Measurements from ENCODE around the gene ATP11C.
"Not testable (repeated sequence)": the region's sequence is repeated elsewhere in the genome, so short reads cannot be mapped to it uniquely, and the experiment has no call there.

Gene ATP11C

DNA sequence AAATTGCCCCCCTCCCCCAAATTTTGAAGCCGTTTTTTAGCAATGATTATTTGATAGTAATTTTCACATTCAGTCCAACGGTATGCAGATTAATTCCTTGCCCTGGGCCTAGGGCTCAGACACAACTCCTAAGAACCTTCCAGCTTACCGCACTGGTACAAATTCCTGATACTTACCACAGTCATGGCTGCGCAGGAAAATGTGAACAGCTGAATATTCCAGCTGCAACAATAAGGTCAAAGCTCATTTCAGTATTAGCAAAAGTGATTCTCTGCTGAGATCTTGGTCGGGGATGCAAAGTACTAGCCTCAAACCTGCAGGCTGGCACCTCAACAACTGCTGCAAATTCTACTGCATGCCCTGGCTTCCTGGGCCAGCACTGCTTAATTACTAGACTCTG is 3.0 kb downstream of the ATP11C start:
- no peak for DNase-seq (ENCODE audit: low read depth, low spot score)
- H3K27ac ChIP-seq = no peak overlapping the region

DNA sequence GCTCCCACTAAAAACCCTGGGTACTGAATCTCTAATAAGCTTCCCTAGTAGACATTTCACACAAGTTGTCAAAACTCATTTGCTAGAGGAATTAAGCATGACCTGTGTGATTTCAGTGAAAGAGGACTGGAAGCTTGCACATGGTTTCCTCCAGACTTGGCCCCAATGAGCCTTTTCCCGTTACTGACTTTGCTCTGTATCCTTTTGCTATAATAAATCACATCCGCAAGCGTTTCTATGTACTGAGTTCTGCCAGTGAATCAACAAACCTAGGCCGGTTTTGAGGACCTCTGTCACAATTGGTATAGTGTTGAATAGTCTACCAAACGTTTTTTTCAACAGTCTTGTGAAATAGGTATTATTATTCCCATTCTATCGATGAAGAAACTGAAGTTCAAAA is 8.2 kb downstream of the ATP11C start:
- no peak for DNase-seq (ENCODE audit: low read depth, low spot score)
- H3K27ac ChIP-seq = no peak overlapping the region

DNA sequence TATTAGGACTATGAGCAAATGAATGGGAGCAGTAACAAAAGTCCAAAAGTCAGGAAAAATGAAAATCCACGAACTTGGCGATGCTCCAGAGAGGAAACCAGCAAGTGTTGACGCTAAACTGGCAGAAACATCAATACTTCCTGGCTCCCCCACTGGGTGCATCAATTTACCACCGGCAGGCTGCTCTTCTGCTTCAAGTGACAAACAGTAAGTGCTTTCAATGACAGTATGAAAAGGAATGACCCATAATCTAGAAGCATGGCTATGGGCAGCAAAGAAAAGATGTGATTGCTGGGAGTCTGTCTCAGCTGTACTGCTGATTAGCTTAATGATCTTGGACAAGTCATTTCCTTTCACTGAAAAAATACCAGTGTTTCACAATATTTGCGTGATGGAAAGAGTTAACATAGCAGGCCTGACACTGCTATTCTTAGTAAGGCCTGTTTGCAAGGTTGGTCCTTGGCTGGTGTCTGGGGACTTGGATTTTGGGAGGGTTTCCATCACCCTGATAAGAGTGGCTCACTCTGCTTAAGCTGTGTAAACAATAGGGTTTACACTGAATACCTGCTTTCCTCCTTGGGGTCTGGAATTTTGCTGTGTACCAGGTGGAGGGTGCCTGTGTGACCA is 8.7 kb downstream of the ATP11C start:
- no peak for DNase-seq (ENCODE audit: low read depth, low spot score)
- no peak overlapping the region for H3K27ac ChIP-seq

DNA sequence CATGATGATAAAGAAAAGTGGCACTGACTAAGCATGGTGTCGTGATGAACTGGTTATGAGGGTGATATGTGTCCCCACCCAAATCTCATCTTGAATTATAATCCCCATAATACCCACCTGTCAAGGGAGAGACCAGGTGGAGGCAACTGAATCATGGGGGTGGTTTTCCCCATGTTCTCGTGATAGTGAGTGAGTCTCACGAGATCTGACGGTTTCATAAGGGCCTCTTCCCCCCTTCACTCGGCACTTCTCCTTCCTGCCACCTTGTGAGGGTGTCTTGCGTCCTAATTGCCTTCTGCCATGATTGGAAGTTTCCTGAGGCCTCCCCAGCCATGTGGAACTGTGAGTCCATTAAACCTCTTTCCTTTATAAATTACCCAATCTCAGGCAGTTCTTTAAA is 11.7 kb downstream of the ATP11C start:
- DNase-seq (ENCODE audit: low read depth, low spot score); H3K27ac ChIP-seq: not testable (repeated sequence)

DNA sequence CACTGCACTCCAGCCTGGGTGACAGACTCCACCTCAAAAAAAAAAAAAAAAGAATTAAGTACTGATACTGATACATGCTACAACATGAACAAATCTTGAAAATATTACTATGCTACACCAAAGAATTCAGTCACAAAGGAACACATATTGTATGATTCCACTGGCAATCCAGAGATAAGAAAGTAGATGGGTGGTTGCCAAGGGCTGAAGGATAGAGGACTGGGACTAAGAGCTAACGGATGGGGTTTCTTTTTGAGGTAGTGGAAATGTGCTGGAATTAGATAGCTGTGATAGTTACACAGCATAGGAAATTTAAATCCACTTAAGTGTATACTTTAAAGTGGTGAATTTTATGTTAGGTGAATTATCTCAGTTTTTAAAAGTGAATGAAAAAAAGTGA is 12.5 kb downstream of the ATP11C start:
- H3K27ac ChIP-seq = no peak overlapping the region
- no peak for DNase-seq (ENCODE audit: low read depth, low spot score)

DNA sequence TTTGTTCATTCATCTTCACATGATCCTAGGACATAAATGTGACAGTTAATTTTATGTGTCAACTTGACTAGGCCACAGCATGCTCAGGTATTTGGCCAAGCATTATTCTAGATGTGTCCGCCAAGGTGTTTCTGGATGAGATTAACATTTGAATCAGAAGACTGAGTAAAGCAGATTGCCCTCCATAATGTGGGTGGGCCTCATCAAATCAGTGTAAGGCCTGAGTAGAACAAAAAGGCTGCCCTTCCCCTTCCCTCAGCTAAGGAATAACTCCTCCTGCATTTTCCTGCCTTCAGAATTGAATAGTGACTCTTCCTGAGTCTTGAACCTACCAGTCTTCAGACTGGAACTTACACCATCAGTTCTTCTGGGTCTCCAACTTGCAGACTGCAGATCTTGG is 18.4 kb downstream of the ATP11C start:
- no peak for DNase-seq (ENCODE audit: low read depth, low spot score)
- no peak overlapping the region for H3K27ac ChIP-seq

DNA sequence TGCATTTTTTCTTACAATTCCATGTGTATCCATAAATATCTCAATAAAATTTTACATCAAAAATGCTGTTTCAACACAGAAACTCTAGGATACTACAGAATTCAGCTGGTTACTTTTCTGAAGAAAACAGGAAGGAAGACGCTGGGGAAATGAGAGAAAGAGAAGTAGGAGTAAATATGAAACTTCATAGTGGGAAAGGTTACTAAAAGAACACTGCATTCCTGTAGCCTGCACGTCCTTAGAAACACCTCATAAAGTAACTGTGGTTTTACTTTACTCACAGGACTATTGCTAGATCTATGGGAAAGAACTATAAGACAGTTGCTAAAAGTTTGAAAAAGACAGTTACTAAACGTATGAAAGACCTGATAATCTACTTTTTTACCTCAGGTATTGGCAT is 23.1 kb downstream of the ATP11C start:
- no peak for DNase-seq (ENCODE audit: low read depth, low spot score)
- no peak overlapping the region for H3K27ac ChIP-seq

DNA sequence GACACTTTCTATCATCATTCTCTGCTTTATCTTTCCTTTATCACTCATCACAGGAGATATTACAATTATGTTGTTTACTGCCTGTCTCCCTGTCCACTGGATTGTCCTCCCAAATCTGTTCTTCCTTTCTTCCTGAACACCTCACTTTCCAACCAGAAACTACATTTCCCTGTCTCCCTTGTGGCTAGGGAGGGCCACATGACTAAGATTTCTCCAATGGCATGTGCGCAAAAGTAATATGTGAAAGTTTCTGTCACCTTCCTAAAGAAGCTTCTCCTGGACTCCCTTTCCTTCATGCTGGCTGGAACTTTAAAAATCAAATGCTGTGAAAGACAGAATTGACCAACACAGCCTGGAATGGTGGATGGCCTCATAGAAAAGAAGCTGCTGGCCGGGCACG is 25.8 kb downstream of the ATP11C start:
- no peak overlapping the region for H3K27ac ChIP-seq
- DNase-seq (ENCODE audit: low read depth, low spot score) = no peak

DNA sequence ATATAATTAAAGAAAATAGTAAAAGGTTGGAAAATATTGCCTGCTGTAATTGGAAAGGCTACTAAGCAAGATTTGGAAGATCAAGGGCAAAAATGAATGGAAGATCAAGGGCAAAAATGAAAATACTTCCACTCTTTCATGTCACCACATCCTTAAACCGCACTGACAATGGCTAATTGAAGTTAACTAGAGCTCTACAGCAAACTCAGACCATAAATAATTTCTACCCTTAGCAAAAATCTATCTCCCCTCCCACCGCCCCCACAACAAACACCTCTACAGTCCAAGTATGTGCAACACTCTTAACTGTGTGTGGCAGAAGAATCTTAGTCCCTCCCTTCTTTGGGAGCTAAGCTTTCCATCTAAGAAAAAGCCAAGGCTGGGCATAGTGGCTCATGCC is 27.1 kb downstream of the ATP11C start:
- DNase-seq (ENCODE audit: low read depth, low spot score) = no peak
- H3K27ac ChIP-seq = no peak overlapping the region

DNA sequence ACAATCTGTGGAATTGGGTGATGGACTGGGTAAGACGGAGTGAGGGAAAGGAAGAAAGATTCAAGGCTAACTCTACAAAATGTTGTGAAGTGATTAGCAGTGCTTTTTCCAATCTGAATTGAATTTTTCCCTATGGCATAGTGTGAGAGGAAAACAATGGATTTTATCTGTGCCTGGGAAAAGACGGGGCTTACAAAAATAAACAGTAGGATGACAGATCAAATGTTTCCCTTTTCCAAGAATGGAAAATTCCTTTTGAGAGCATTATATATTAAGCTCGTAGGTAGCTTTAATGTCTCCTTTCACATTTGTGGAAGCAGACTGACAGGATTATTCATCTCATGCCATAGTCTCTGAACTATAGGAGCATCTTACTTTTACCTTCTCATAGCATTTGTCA is 27.8 kb downstream of the ATP11C start:
- H3K27ac ChIP-seq = no peak overlapping the region
- DNase-seq (ENCODE audit: low read depth, low spot score) = no peak

DNA sequence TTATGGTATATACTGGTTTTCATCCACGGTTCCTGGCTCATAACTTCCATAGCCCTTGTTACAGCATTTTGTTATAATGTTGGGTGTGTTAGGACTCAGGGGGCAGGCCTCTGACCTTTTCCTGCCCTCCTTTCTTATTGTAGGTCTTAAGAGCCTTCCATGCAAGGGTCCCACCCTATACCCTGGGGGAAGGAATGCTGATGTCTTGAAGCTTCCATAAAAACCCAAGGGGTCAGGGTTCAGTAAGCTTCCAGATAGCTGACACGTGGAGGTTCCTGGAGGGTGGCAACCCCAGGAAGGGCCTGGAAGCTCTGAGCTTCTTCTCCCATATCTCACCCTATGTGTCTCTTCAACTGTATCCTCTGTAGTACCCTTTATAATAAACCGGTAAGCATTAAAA is 29.6 kb downstream of the ATP11C start:
- no peak for DNase-seq (ENCODE audit: low read depth, low spot score)
- H3K27ac ChIP-seq = no peak overlapping the region

DNA sequence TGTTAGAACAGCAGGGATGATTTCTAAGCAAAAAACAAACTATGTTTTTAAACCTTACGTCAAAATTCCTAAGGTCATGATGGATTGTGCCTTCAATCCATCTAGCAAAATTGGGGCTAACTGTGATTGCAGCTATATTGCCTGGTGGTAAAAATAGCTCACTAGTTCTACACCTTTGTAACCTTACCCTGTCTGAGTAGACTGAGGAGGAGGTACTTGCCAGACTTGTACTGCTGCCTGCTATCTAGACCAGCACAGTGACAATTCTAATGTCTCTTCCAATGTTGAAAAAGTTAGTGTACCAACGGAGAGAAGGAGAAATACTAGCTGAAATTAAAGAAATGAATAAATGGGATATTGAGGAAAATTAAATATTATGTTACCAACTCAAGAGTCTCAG is 30.3 kb downstream of the ATP11C start:
- no peak overlapping the region for H3K27ac ChIP-seq
- no peak for DNase-seq (ENCODE audit: low read depth, low spot score)

DNA sequence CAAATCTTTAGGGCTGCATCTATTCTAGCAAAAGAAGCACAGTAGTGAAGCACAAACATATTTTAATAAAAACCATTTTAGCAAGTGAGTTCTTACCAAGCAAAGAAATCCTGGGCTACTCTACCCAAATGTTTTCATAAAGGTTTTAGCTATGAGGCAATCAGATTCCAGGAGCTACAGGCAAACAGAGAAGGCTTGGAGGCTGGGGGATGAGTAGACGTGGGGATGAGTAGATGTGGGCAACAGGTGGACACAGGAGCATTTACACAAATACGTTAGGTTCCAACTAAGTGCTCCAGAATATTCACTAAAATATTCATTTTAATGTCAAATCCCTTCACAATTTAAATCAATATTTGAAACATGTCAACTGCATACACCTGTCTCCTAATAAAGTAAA is 34.5 kb downstream of the ATP11C start:
- H3K27ac ChIP-seq = no peak overlapping the region
- DNase-seq (ENCODE audit: low read depth, low spot score) = no peak

DNA sequence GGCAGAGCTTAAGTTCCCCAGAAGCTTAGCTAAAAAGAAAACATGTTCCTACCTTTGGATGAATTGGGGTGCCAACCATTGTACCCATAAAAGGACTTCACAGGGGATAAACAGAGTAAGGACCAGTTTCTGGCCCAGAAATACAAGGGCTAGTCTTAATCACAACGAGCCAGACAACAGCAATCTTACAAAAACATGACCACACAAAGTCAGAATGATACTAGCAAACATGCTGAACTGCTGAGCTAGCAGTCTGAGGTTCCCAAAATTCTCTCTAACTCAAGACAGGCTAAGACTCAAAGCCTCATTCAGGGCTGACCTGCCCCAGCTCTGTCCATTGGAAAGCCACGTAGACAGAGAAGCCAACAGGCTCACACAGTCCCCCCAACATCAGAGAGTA is 40.3 kb downstream of the ATP11C start:
- H3K27ac ChIP-seq = no peak overlapping the region
- no peak for DNase-seq (ENCODE audit: low read depth, low spot score)

DNA sequence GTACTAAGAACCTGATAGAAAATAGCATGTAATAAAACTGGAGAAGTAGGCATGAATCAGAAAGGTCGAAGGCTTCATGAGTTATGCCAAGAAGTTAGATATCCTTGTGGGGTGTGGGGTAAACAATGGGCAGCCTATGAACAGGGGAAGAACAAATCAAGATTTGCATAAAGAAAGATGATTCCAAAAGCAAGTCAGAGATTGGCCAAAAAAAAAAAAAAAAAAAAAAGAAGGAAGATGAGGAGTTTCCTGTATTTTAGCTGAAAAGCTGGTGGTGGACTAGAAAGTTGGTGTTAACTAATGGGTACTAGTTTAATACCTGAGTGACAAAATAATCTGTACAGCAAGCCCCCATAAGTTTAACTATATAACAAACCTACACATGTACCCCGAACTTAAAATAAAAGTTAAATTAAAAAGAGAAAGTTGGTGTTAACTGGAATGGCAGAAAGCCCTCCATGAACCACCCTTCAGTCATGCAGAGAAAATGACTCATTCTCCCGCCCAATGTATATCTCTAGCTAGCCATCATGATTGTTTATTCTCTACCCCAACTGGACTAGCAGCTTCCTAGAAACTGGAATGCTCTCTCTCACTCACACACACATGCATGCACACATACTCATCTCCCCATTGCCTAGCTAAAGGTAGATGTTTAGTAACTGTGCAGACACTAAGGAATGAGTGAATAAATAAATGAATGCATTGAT is 41.7 kb downstream of the ATP11C start:
- DNase-seq (ENCODE audit: low read depth, low spot score) = peak; percentile 55
- H3K27ac ChIP-seq = peak overlapping the region; percentile 54

DNA sequence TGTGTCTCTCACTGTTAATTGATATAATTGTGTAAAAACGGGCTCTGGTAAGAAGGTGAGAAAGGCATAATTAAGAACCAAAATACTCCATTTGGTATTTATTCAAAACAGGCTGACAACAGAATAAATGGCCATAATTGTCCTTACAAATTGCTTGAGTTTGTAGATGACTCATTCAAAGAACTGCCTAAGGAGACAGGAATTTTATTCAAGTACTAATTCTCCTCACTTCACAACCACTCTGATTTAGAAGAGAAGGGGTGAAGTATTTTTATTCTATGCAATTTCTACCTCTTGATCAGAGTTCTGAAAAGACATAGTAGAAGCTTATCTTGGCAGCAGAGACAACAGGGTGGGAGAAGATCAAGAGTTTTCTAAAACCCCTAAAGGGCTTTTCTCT is 43.1 kb downstream of the ATP11C start:
- DNase-seq (ENCODE audit: low read depth, low spot score) = no peak

DNA sequence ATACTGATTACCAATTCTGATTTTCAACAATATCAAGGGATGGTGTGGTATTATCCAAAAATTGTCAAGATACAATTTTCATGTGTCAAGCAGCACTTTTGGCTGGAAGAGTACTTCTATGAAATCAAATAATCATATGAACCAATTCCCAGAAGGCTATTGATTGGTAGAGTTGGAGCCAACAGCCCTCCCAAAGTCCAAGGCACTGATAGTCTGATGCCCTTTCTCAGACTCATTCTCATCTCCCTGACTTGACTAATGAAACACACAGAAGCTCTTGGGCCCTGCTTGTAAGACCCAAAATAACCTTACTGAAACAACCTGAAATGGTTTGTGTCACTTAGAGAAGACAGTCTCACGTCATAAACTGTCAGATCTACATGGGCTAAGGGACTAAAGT is 48.9 kb downstream of the ATP11C start:
- H3K27ac ChIP-seq = no peak overlapping the region
- no peak for DNase-seq (ENCODE audit: low read depth, low spot score)

More for the DNA sequence above, 43.1 kb downstream of the ATP11C start:
- H3K27ac ChIP-seq = peak overlapping the region; percentile 54

DNA sequence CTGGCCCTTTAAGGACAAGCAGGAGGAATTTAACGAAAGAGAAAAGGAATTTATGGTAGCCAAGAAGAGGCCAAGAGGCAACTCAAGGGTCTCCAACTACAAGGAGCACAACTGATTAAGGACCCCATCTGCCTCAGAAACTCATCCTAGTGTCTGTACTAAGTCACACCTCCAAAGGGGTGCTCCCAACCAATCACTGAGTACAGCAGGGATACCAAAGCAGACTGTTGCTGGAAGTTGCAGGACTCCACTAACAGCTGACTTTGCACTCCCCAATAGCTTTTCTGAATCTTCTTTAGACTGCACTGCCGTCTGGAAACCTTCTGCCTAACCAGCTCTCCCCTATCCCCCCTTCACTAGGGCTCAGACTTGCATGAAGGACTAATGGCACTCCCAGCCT is 50.6 kb downstream of the ATP11C start:
- H3K27ac ChIP-seq = peak overlapping the region; percentile 72
- no peak for DNase-seq (ENCODE audit: low read depth, low spot score)

DNA sequence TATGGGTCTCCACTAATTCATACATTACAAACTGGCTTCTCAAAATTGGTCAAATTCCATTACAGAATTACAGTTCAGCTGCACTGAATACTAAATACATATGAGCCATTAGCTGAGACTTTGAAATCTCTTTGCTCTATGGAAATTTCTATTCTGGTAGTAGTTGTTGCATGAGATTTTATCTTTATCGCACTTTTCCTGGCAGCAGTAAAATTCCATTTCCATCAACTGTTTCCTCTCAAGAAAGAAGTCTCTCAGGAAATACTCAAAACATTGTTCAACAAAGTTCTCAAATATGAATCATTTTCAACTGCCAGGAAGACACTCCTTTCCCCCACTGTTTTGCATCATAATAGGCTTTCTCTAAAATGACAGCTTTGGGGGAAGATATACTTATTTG is 51.3 kb downstream of the ATP11C start:
- peak overlapping the region; percentile 72 for H3K27ac ChIP-seq
- DNase-seq (ENCODE audit: low read depth, low spot score) = no peak

DNA sequence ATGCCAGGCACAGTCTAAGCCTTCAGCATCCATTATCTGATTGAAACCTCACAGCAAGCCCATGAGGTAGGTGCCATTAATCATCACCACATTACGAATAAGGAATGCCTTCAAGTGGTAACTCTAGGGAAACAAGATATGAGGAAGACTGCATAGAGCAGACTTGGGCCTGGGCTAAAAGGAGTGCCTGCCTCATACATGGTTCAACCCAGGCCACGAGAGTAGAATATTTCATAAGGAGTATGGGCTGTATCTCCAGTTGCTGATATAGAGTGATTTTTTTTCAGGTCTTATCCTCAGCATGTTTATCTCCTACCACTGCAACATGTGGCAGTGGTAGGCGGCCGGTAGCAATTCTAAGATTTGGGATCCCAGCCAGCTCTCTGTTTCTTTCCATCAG is 51.7 kb downstream of the ATP11C start:
- peak; percentile 22 for DNase-seq (ENCODE audit: low read depth, low spot score)
- peak overlapping the region; percentile 72 for H3K27ac ChIP-seq

DNA sequence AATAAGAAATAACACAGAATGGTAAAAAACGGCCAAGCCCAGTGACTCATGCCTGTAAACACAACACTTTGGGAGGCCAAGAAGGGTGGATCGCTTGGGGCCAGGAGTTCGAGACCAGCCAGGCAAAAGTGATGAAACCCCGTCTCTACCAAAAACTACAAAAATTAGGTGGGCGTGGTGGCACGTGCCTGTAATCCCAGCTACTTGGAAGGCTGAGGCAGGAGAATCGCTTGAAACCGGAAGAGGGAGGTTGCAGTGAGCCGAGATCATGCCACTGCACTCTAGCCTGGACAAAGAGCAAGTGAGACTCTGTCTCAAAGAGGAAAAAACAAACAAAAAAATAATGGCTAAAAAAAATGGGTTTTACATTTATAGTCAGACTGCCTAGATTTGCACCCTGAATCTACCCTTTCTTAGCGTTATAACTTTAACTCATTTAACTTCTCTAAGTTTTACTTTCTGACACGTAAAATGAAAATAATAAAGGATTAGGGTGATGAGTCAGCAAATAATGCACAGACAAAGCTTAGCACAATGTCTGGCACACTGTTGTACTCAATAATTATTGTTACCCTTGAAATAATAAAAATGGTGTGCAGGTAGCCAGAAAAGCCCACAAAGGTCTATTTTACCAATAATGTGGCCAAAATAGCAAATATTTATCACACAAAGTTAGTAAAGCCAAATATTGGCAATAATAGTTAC is 55.0 kb downstream of the ATP11C start:
- DNase-seq (ENCODE audit: low read depth, low spot score) = no peak
- H3K27ac ChIP-seq = no peak overlapping the region

DNA sequence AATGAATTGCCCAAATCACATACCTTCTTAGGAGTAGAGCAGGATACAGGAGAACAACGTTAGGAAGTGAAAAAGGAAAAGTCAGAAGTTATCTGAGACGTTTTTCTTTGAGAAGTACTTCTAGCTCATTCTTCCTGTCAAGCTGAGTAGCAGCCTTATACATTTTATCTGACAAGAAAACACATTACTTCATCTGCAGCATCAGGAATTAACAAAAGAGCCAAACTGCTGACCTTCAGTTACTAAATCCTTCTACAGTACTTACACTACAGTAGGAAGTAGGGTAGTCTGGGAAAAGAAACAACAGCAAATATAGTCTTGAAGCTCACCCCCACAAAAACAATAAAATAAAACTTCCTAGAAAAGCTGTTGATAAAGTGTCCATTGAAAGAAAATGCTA is 57.0 kb downstream of the ATP11C start:
- DNase-seq (ENCODE audit: low read depth, low spot score) = no peak
- no peak overlapping the region for H3K27ac ChIP-seq

All from epithelial cell of prostate (primary cell).